HG03571 (cell line): Measurements from ENCODE around the gene PRKAR2A.

ENCODE experiments used
- ATAC-seq: cut with Tn5 transposase; IDR thresholded peaks from one replicate; pipeline ENCODE4 v1.9.1; 2021; ENCODE audit not compliant: unreplicated experiment

The PRKAR2A gene

DNA sequence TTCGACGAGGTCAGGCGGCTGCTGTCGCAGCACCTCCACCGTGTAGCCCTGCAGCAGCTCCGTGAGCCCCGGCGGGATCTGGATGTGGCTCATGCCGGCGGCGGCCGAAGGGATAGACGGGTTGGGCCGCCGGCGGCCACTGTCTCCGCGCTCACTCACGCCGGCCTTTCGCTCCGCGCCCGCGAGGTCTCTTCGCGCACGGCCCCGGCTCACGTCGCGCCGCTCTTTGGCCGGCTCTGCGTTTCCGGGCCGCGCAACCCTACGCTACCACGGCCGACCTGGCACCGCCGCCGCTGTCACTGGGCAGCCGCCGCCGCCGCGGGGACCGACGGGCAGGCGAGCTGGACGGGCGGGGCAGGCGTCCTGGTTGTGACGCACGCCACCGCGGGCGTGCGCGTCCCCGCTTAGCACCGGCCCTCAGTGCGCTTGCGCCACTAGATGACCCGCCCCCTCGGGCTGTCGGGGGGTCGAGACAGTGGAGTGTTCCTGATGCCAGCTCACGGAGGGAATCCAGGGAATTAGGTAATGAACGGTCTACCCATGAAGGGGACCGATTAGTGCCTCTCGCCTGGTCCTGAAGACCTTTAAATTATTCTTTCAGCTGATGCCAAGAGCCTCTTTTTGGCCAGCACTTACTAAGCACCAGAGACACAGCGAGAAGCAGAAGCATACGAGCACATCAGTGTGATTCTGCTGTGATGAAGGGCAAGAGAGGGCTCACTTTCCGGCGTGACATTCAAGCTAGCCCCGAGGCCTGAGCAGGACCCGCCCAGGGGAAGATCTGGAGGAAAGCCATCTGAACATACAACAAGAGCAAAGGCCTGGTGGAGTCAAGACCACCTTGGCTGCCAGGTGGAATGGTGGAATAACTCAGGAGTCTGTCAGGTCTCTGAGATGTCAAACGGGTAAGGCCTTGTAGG, at the start of gene PRKAR2A:
Gene PRKAR2A (minus strand): TSS at position 371 of the 920 bp plus-strand sequence. CDS start 278 bp downstream, at position 93.
- peak; percentile 78 for ATAC-seq

DNA sequence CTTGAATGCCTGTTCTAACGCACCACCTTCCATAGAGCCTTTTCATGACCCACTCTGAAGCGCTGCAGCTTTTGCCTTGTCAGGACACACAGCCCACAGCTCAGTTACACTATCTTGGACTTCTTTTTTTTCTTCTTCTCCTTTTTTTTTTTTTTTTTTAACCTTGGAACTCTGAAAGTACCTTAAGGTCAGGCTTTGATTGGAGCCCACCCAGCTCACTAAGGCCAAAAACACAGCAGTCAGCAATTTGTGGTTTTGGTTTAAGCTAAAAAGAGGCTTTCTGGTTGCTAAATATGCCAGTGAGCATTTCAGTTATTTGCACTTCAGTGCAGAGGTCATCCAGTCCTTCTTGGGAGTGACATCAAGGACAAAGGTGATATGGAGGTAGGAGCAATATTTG, 49.3 kb upstream of the PRKAR2A start:
- ATAC-seq: no peak

DNA sequence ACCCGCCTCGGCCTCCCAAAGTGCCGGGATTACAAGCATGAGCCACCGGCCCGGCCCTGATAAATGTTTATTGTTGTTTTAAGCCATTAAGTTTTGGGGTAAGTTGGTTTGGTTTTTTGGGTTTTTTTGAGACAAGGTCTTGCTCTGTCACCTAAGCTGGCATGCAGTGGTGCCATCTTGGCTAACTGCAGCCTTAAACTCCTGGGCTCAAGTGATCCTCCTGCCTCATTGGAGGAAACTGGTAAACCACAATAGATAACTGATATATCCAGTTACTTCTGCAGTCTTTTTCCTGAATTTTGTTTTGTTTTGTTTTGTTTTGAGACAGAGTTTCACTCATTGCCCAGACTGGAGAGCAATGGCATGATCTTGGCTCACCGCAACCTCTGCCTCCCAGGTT, 46.8 kb upstream of the PRKAR2A start:
- no peak for ATAC-seq

DNA sequence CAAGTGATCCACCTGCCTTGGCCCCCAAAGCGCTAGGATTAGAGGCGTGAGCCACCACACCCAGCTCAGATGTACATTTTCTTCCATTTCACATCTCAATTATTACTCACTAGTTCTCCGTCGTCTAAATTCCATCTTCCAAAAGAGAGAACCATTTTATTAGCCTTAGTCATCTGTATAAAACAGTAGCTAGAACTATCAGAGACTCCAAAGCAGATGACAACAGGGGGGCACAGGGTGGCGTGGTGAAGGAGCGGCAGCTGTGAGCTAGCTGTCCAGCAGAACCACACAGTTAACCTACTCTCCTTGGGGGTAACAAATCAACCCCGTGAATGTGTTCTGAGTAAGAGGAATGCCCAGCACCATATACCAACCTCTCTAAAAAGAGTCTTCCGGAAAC, 43.9 kb upstream of the PRKAR2A start:
- ATAC-seq: no peak

DNA sequence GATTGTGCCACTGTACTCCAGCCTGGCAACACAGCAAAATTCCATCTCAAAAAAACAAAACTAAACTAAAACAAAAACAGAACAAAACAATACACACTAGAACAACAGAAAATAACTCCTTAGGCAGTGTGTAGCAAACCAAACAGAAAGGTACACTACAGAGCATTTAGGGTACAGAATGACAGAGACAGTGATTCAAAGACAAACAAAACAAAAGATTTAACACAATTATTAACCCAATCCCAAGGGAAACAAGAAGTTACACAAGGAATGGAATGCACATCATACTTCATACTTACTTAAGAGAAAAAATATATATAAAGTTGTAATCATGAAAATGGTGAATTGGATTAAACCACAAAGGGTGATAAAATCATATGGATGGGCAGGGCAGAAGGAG, 38.1 kb upstream of the PRKAR2A start:
- no peak for ATAC-seq

DNA sequence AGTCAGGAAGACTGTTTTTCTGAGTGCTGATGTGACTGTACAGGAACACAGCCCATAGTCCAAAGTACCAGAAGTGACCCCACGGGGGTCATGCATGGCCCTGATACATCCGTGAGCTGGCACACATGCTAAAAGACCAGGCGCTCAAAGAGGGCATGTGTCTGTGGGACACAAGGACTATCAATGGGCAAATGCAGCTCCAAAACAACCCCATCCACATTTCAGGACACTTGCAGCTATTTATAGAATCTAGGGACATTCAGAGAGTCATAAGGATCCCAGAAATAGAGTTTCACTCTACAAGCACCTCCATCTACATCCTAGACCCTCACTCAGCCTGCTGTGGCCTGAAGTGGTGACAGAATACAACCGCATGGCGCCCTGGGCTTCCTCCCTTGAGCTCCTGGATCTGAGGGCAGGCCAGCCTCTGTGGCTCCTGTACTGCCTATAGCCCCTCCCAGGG, 34.0 kb upstream of the PRKAR2A start:
- ATAC-seq: no peak

DNA sequence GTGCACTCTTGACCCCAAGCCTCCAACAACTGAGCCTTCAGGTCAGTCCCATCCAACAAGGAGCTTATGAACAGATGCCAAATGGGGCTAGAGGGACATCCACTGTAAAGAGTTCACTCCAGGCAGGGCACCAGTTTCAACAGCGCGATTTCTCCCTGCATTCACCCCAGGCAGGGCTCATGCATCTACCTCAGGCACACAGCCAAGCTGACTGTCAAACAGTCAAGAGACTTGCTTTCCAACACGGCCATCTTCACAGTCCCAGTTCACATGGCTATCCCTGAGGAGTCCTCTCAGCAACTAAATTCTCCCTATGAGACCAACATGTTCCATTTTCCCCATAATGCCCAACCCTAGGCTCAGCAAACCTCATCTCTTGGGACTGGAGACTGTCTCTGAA, 33.3 kb upstream of the PRKAR2A start:
- no peak for ATAC-seq

DNA sequence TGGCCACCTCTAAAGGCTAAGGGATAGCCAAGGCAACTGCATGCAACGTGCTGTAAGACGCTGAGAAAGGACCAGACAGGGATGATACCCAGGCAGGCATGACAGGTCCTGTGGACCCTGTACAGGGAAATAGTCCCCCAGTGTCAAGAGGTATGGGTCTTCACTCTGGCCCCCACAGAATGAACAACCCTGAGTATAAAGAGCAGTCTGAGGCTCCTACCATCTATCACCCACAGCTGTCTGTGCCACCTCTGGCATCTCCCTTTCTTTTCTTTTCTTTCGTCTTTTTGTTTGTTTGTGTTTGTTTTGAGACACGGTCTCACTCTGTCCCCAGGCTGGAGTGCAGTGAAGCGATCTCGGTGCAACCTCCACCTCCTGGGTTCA, 32.3 kb upstream of the PRKAR2A start:
- ATAC-seq: no peak

DNA sequence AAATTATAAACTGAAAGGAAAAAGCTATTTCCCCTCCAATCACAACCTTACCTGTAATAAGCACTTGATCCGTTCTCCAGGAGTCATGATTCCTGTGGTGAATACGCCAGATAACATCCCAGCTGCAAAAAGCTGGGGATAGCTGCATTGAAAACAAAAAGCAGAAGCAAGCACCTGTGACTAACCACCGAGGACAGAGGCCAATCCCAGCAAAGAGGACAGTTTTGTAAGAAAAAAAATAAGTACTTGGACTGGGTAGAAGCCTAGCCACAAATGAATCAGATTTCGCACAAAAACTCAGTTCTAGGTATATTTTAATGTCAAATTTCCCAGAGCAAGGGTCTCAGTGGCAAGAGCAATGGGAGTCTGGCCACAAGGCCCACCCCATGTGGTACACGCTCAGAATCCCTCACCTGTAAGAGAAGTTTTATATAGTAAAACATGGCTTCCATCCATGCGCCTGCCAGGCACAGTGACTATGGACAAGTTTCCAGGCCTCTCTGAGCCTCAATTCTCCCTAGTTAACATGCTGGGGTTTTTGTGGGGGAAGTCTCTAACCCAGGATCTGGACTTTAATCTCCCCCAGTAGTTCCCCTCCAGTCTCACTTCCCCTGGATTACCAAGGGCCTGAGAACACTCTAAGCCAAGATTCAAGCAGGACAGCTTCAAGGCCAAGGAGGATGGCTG, 31.8 kb upstream of the PRKAR2A start:
- ATAC-seq: no peak

DNA sequence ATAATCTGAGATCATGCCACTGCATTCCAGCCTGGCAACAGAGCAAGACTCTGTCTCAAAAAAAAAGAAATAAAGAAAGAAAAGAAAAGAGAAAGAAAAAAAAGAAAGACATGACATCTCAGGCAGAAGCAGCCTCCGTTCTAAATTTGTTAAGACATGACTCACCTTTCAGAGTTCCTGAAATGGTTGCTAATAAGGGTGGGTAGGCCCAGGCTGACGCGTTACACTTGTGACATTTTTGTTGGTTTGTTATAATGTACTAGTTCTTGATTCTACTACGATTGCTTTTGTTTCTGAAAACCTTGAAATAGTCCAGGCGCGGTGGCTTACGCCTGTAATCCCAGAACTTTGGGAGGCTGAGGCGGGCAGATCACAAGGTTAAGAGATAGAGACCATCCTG, 30.0 kb upstream of the PRKAR2A start:
- ATAC-seq: no peak

DNA sequence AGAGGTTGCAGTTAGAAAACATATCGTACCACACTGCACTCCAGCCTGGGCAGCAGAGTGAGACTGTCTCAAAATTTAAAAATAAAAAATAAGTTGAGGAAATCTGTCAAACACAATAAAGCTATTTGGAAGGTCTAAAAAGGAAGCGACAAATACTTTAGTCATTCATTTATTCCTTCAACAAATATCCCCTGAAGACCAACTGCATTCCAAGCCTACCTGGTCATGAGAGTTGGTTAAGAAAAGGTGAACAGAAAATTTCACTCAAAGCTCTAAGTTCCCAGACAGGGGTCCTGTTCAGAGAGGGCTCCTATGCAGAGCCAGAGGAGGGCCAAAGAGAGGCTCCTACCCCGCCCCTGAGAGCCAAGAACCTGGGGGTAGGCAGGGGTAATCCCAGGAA, 15.4 kb upstream of the PRKAR2A start:
- no peak for ATAC-seq

DNA sequence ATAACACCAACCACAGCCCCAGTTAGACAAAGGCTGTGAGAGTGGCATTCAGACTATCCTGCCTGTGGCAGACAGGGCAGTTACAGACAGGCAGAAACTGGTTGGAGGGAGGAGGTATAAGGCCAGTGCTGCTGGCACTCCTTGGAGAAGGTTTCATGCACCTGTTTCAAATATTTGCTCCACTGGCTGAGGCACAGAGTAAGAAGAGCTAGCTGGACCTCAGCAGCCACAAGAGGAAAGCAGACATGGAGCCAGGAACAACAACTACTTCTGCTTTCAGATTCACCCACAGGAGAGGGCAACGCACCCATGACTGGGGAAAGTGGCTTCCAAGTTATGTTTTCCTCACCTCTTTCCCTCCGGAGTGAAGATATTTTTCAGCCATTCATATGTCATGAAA, 11.5 kb upstream of the PRKAR2A start:
- no peak for ATAC-seq

DNA sequence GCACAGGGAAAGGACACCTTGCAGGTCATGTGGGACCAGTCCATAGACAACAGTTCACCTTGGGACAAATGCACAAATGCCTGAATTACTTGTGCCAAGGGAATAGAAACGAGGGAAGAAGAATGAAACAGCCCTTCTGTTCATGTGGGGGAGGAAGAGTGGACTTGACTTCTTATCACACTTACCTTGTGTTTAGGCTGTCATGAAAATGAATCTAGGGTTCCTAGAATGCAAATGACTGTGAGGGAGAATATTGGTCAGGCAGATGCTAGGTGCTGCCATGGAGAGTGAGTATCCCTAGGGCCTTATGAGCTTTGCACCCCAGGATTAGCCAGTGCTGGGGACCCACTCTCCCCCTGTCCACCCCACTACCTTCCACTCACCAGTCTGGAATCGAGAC, 11.0 kb upstream of the PRKAR2A start:
- ATAC-seq: no peak

DNA sequence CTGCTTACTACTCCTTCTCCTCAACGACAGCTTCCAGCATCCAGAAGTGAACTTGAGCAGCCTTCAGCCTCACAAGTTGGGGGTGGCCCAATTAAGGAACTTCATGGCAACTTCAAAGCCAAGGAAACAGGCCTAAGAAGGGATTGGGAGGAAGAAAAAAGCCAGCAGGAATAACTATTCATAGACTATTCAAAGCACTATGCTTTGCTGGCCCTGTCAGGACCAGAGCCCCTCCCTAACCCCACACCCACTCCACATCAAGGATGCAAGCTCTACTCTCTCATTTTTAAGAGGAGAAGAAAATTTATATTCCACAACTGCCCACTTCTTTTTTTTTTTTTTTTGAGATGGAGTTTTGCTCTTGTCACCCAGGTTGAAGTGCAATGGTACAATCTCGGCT, 10.0 kb upstream of the PRKAR2A start:
- no peak for ATAC-seq

DNA sequence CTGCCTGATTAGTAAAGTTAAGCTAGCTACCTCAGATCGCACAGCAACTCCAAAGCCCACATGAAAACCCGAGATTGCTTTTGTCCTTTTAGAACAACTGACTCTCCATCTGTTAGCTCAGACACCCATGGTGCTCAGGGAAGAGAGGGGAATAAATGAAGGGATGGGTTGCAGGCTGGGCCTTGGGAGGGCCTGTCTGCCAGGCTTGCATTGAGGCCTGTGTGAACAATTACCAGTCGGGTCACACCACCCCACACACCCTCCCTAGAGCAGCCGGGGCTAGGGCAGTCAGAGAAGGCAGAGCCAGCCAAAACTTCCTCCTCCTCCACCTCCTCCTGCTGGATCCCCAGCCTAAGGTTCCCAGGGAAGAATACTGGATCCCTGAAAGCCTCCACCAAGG, 8.8 kb upstream of the PRKAR2A start:
- ATAC-seq: no peak

DNA sequence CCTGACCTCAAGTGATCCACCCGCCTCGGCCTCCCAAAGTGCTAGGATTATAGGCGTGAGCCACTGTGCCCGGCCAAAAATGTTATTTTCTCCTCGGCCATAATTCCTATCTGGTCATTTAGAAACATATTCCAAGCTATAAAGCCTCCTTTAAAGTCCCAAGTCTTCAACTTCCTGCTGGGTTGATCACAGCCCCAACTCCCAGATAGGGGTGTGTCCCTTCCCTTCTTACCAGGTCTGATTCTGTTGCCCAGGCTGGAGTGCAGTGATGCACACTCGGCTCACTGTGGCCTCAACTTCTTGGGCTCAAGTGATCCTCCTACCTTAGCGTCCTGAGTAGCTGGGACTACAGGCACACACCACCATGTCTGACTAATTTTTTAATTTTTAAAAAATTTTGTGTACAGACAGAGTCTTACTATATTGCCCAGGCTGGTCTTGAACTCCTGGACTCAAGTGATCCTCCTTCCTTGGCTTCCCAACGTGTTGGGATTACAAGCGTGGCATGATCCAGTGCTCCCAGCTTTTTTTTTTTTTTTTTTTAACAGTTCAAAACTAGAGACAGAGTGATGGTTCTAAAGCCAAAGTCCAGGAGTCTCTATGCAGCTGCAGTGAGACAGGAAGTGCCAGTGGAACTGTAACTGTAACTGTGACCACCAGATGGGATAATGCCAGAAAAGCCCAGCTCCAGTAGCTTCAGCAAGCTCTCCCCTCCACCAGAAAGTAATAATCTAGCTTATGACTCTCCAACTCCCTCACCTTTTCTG, 8.2 kb upstream of the PRKAR2A start:
- no peak for ATAC-seq

DNA sequence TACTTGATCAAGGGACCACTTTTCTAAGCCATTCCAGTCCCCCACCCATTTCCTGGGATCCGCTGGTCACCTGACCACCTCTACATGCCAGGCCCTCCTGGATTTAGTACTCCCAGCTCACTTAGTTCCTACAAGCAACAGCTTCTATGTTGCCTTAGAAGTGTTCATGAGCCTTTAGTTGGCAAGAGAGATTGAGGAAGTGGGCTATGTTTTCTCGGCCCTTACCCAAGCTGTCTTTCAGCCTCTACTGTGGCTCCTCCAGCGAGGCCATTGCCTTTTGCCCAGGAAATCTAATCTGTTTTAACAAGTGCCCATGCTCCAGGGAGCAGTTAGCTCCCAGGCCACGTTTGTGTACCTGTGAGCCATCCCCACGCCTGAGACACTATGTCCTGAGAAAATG, 4.5 kb upstream of the PRKAR2A start:
- ATAC-seq: no peak

DNA sequence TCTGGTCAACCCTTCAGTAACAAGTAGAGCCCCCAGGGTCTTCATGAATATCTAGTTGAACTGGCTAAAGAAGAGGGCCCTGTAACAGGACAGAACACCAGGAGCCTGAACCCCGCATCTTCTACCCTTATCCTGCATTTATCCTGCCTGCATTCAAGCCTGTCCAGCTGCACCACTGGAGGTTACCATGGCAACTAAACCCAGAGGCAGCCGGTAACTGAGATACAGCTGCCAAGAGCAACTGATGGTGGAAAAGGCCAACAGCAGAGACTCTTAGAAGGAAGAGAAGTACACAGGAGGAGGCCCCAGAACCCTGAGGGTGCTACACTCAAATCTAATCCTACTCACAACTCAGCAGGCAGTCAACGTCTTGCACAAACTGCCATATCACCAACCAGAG, 3.7 kb upstream of the PRKAR2A start:
- ATAC-seq: no peak

DNA sequence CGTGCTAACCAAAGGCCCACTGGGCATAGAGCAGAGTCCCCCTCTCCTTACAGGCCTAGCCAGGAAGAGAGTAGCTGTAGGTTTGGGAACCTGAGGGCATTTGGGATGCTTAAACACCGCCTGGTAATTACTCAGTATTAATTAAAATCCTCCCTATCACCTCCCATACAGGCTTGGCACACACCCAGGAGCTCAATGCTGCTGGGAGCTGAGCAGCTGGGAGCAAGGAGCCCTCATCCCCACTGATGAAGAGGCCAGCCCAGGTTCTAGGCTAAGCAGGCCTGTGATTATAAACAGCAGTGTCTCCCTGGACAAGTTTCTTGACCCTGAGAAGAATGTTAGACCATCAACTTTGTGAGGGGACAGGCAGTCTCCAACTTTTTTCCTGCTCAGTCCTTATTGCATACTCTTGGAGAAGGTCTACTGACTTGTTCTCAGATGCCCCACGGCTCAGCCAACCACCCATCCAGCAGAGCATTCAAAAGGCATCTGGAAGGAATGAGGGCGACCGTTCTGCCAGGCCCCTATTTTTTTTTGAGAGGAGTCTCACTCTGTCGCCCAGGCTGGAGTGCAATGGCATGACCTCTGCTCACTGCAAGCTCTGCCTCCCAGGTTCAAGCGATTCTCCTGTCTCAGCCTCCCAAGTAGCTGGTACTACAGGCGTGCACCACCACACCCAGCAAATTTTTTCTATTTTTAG, 1.3 kb upstream of the PRKAR2A start:
- ATAC-seq: no peak

DNA sequence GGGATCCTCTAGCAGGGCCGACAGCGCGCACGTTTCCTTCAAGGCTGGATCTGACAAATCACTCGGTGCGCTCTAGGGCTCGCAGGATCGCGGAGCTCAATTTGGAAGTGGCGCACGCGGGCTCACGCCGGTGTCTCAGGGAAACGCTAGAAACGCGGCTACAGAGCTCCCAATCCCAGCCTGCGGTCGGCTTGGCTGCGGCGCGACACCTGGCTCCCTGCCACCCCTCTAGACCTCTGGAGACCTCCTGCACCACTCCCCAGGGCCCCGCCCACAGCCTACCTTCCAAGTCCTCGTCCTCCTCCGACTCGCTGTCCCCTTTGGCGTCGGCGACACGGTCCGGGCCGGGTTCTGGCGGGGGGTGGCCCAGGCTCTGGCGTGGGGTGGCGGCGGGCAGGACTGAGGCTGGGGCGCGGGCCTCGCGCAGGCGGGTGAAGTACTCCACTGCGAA, 596 bp downstream of the PRKAR2A start:
- peak; percentile 32 for ATAC-seq

DNA sequence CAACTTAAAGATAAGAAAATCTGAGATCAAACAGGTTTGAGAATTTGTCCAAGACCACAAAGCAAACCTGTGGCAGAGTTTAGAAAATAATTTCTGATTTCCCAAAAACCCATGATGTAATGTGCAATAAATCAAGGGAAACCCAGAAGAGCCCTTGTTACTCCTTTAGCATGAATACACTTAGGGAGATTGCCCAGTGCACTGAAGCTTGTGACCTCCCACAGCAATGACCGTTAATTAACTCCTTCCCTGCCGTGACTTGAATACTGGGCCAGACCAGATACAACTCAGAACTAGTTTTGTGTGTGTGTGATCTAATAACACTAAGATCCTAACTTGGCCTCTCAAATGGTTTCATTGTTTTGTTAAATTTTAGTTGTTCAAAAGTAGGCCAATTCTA, 2.5 kb downstream of the PRKAR2A start:
- ATAC-seq: no peak
